NCI-H146 treated with DMSO at 0.1 percent for 48 hours (cell line): ENCODE results near the gene CPLX1.
"Not testable (repeated sequence)": the region's sequence is repeated elsewhere in the genome, so short reads cannot be mapped to it uniquely, and the experiment has no call there.

Experiments used
- DNase-seq: peaks from one replicate; lab custom pipeline; 2025; ENCODE audit not compliant: unreplicated experiment; lab: John Stamatoyannopoulos, UW

CPLX1 gene

DNA sequence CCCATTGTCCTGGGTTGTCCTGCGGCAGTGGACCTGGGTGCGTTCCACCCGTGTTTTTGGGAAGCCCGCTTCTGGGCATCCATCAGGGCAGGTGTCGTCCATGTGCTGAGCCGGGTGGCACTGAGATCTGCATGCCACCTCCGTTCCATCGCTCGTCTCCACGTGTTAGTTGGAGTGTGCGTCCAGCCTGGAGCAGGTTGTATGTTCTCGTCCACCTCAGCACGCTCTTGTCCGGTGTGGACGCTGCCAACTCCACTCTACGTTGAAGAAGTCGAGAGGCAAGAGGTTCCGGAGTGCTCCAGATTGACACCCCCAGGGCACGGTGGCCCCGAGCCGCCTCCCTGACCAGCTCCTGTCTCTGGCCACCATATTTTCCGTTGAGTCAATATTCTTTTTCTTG lies 86.4 kb downstream of the CPLX1 start:
- no peak for DNase-seq

DNA sequence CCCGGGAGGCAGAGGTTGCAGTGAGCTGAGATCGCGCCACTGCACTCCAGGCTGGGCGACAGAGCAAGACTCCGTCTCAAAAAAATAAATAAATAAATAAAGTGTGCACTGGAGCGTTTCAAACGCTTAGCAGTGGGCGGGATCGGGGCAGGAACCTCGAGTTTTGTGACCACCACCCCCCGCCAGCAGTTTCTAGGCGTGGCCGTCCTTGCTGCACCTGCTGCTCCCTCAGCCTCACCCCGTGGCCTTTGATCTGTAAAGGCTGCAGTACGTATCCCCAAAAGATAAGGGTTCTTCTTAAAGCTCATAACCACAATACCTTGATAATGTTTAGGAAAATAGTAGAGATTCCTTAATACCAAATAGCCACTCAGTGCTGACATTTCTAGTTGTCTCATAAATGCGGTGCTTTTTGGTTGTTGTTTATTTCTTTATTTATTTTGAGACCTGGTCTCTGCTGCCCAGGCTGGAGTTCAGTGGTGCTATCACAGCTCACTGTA lies 87.1 kb downstream of the CPLX1 start:
- DNase-seq: no peak

DNA sequence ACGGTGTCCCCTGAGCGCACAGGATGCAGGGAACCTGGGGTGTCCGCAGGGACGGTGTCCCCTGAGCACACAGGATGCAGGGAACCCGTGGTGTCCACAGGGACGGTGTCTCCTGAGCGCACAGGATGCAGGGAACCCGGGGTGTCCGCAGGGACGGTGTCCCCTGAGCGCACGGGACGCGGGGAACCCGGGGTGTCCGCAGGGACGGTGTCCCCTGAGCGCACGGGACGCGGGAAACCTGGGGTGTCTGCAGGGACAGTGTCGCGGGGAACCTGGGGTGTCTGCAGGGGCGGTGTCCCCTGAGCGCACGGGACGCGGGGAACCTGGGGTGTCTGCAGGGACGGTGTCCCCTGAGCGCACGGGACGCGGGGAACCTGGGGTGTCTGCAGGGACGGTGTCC lies 89.4 kb downstream of the CPLX1 start:
- DNase-seq: not testable (repeated sequence)

DNA sequence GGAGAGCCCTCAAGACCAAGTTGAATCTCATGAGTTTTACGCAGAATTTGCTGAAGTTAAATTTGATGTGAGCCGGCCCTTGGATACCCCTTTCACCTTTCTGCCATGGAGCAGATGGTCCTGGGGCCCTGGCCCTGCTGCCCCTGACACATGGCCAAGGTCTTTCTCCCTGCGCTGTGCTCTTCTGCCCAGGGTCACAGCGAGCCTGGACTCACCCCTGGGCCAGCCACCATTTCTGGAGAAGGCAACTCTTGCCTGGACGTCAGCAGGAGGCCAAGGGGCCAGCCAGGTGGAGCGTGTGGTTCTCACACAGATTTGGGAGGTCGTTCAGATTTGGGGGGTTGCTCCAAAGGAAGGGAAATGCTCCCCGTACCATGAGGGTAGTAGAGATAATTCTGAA lies 90.3 kb downstream of the CPLX1 start:
- DNase-seq: no peak
